WERI-Rb-1 (cell line): Measurements from ENCODE around the gene CDK18.
"Not testable (repeated sequence)": the region's sequence is repeated elsewhere in the genome, so short reads cannot be mapped to it uniquely, and the experiment has no call there.

ENCODE experiments used
- DNase-seq: peaks from one replicate; pipeline ENCODE4 v3.0.0-alpha.2; 2020
- H3K27ac ChIP-seq: fragments of 250-450 bp; sonication (Bioruptor Pico); 2 replicates; pipeline ENCODE4 v1.5.1; 2020; ENCODE audit warnings: mild to moderate bottlenecking, moderate library complexity
- H3K27me3 ChIP-seq: fragments of 250-450 bp; sonication (Bioruptor Pico); 2 replicates; pipeline ENCODE4 v1.5.1; 2021; ENCODE audit warnings: mild to moderate bottlenecking, low read depth, moderate library complexity; ENCODE audit not compliant: insufficient read depth, severe bottlenecking
- H3K36me3 ChIP-seq: fragments of 250-450 bp; sonication (Bioruptor Pico); 2 replicates; pipeline ENCODE4 v1.5.1; 2020; ENCODE audit warnings: mild to moderate bottlenecking, moderate library complexity
- H3K4me3 ChIP-seq: 2 replicates; pipeline ENCODE4 v1.5.1; 2011; ENCODE audit warnings: low read depth, mild to moderate bottlenecking, control low read depth, low read length
- H3K9me3 ChIP-seq: fragments of 250-450 bp; sonication (Bioruptor Pico); 2 replicates; pipeline ENCODE4 v1.5.1; 2021; ENCODE audit warnings: mild to moderate bottlenecking, moderate library complexity; ENCODE audit not compliant: severe bottlenecking
- TF ChIP-seq, protein P1 (sequence below): IDR thresholded peaks from 2 replicates; pipeline ENCODE4 v1.5.1; 2011; ENCODE audit warnings: low read depth, mild to moderate bottlenecking, control low read depth, inconsistent platforms, low read length

Gene CDK18

DNA sequence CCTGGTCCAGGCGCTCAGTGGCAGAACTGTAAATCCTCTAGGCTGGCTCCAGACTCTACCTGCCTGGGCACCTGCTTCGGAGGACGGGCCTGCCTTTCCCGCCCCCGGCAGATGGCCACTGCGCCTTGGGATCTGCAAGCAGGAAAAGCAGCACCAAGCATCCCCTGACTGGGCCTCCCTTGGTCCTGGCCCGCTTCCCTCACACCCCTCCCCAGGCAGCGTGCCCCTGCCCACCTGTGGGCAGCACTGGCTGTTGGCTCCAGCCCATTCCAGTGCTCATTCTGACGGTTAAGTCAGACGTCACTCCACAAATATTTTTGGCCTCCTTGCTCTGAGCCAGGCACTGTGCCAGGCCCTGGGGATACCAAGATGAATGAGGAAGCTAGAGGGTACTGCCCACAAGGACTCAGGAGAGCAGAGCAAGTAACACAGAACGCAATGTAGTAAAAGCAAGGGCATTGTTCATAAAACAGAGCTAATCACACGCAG, 26.7 kb upstream of the CDK18 start:
- DNase-seq, result peak; percentile 63
- no peak overlapping the region for H3K27ac ChIP-seq

GRCh38 chr1:205478985-205479384, 25.5 kb upstream of the CDK18 start:
- H3K9me3 ChIP-seq, result peaks cover 17% of the 10 kb centered on the region
- H3K27me3 ChIP-seq, H3K27ac ChIP-seq: not testable (repeated sequence)

More for the DNA sequence above, 26.7 kb upstream of the CDK18 start:
- TF ChIP-seq, protein P1, sequence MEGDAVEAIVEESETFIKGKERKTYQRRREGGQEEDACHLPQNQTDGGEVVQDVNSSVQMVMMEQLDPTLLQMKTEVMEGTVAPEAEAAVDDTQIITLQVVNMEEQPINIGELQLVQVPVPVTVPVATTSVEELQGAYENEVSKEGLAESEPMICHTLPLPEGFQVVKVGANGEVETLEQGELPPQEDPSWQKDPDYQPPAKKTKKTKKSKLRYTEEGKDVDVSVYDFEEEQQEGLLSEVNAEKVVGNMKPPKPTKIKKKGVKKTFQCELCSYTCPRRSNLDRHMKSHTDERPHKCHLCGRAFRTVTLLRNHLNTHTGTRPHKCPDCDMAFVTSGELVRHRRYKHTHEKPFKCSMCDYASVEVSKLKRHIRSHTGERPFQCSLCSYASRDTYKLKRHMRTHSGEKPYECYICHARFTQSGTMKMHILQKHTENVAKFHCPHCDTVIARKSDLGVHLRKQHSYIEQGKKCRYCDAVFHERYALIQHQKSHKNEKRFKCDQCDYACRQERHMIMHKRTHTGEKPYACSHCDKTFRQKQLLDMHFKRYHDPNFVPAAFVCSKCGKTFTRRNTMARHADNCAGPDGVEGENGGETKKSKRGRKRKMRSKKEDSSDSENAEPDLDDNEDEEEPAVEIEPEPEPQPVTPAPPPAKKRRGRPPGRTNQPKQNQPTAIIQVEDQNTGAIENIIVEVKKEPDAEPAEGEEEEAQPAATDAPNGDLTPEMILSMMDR, result no peak
- Histone ChIP-seq H3K4me3 (no peak overlapping the region), H3K36me3 (no peaks in the 10 kb centered on the region), H3K9me3 (peaks cover 17% of the 10 kb centered on the region), H3K27me3 (peaks cover 9% of the 10 kb centered on the region)

DNA sequence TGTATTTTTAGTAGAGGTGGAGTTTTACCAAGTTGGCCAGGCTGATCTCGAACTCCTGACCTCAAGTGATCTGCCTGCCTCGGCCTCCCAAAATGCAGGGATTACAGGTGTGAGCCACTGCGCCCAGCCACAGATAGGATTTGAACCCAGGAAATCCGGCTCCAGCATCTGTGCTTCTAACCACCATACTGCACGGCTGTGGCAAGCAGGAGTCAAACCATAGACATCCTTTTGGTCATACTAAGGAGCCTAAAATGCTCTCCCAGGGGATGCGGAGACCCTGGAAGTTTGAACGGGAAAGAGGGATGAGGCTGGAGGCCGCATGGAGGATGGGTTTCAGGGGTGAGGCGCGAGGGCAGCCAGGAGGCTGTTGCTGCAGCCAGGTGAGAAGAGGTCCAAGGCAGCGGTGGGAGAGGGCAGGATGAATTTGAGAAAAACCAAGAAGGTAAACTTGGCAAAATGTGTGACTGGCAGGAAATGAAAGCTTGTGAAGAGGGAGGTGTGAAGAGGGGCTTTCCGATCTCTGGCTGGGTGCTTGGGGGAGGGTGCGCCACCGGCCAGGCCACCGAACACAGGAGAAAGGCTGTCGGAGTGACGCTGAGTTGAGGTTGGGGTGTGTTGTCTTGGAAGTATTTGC, 24.0 kb upstream of the CDK18 start:
- no peak overlapping the region for H3K27ac ChIP-seq
- peaks cover 6% of the 10 kb centered on the region for H3K9me3 ChIP-seq
- TF ChIP-seq, protein P1, result no peak
- peaks cover 5% of the 10 kb centered on the region for H3K27me3 ChIP-seq
- H3K36me3 ChIP-seq, result no peaks in the 10 kb centered on the region
- H3K4me3 ChIP-seq, result no peak overlapping the region
- no peak for DNase-seq

More at GRCh38 chr1:205478985-205479384, 25.5 kb upstream of the CDK18 start:
- not testable (repeated sequence) for H3K4me3 ChIP-seq, H3K36me3 ChIP-seq, DNase-seq

DNA sequence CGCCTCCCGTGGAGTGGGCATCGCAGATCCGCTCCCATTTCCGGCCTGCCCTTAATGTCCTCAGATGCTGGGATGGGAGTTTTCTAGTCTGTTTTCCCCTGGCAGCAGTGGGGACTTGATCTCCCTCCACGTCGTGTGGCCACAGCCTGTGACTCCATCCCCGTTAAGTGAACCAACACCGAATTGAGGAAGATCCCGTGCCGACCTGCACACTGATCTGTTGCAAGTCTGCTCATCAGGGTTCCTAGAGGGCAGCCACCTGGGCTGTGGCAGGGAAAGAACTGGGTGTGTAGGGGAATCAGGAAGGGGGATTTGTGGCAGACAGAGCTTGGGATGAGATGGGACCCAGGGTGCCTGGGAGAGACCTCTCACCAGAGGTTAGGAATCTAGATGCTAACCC, 23.3 kb upstream of the CDK18 start:
- H3K9me3 ChIP-seq, result no peaks in the 10 kb centered on the region
- peak; percentile 70 for DNase-seq
- peaks cover 5% of the 10 kb centered on the region for H3K27me3 ChIP-seq
- TF ChIP-seq, protein P1, result no peak
- H3K4me3 ChIP-seq, result no peak overlapping the region
- peak overlapping the region; percentile 21 for H3K27ac ChIP-seq
- no peaks in the 10 kb centered on the region for H3K36me3 ChIP-seq

- Histone ChIP-seq H3K27me3 (peaks cover 5% of the 10 kb centered on the region), H3K4me3 (no peak overlapping the region), H3K36me3 (no peaks in the 10 kb centered on the region), H3K9me3 (no peaks in the 10 kb centered on the region), H3K27ac (peak overlapping the region; percentile 24)
- DNase-seq, result peak; percentile 99
- TF ChIP-seq, protein P1, result no peak
Measured at GRCh38 chr1:205481629-205482151, 22.8 kb upstream of the CDK18 start.

- H3K4me3 ChIP-seq, DNase-seq, H3K27me3 ChIP-seq, H3K36me3 ChIP-seq, H3K9me3 ChIP-seq, H3K27ac ChIP-seq: not testable (repeated sequence)
Measured at GRCh38 chr1:205482587-205482986, 21.9 kb upstream of the CDK18 start.

DNA sequence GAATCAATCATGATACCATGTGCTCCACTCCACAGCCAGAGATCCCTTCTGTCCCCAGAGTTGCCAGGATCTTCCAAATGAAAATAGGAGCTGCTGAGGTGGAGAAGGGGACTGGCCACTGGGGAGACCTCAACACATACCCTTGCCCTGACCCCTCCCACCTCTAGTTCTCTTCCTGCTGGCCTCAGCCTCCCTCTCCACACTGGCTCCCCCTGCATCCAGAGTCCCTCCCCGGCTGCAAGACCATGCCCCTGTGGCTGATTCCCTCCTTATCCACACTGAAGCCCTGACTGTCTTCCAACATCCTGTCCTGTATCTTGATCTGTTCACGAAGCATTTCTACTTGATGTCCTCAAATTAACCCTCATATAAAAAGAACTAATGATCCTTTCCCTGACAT, 21.1 kb upstream of the CDK18 start:
- Histone ChIP-seq H3K4me3 (no peak overlapping the region), H3K36me3 (no peaks in the 10 kb centered on the region), H3K9me3 (no peaks in the 10 kb centered on the region), H3K27me3 (peaks cover 5% of the 10 kb centered on the region), H3K27ac (no peak overlapping the region)
- DNase-seq, result no peak
- TF ChIP-seq, protein P1, result no peak
